Stimulated activated CD8-positive, alpha-beta memory T cell treated with anti-CD3 and anti-CD28 coated beads, Interleukin-7, amount 100 ng/mL, for 24 hours (primary cell): Measurements from ENCODE around the gene GGN.
"Not testable (repeated sequence)": the region's sequence is repeated elsewhere in the genome, so short reads cannot be mapped to it uniquely, and the experiment has no call there.

ENCODE experiments used
- DNase-seq: peaks from one replicate; pipeline ENCODE4 v3.0.0-alpha.2; 2020; ENCODE audit warnings: low read depth

GGN gene

GRCh38 chr19:38362076-38362945 is 25.5 kb downstream of the GGN start:
- DNase-seq, result peak; percentile 73

- peak; percentile 45 for DNase-seq
These were observed 26.2 kb downstream of the GGN start for GRCh38 chr19:38361633-38362075.

- DNase-seq, result no peak
These were observed 26.8 kb downstream of the GGN start for GRCh38 chr19:38360839-38361631.

DNA sequence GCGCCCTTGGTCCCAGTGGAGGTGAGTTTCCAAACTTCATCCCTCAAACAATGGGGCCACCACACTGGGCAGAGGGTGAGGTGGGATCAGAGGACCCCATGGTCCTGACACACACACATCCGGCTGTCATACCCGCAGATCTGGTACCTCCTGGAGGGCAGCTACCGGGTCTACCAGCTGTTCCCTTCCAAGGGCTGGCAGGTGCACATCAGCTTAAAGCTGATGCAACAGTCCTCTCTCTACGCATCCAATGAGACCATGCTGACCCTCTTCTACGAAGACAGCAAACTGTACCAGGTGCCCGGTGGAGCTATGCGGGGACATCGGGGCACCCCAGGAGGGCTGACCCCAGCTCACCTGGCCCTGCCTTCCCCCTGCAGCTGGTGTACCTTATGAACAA is 27.5 kb downstream of the GGN start:
- DNase-seq, result no peak

DNA sequence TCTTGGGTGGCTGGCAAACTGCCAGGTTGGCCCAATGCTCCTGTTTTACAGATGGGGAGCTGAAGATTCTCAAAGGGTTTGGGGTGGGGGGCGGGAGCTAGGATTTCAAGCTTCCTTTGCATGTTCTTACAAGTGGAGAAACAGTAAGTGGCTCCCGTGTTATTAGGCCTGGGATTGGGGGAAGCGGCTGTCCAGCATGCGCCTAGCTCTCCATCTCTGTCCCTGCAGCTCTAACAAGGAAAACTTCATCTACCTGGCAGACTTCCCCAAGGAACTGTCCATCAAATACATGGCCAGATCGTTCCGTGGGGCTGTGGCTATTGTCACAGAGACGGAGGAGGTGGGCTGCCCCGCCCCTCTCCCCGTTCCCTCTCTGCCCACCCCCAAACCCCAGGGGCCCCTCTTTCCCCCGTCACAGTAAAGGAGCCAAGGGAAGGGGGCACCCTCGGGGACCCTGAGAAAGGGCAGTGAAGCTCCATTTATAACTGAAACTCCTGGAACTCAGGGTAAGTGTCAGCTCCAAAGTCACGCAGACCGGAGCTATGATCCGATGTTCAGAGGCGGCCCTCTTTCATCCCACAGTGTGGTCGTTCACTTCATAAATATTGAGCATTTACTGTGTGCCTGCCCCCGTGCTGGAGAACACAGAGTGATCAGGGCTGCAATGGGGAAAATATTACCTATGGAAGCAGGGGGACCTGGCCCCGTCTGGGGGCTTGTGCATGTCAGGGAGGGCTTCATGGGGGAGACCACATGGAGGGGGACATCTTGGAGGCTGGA is 28.4 kb downstream of the GGN start:
- no peak for DNase-seq

DNA sequence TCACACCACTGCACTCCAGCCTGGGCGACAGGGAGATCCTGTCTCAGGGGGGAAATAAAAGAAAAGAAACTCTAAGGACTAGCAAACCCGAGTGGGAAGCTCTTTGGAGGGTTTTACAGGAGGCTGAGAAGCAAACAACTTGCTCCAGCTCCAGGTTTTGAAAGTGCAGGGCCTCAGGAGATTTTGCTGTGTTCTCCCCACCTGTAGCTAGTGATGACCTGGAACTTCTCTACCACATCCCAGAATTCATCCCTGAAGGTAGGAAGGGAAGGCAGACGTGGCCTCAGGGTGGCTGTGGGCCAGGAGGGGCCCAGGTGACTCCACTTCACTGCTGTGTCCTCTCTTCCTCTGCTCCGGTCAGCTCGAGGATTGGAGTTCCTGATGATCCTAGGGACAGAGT is 29.8 kb downstream of the GGN start:
- DNase-seq, result no peak

DNA sequence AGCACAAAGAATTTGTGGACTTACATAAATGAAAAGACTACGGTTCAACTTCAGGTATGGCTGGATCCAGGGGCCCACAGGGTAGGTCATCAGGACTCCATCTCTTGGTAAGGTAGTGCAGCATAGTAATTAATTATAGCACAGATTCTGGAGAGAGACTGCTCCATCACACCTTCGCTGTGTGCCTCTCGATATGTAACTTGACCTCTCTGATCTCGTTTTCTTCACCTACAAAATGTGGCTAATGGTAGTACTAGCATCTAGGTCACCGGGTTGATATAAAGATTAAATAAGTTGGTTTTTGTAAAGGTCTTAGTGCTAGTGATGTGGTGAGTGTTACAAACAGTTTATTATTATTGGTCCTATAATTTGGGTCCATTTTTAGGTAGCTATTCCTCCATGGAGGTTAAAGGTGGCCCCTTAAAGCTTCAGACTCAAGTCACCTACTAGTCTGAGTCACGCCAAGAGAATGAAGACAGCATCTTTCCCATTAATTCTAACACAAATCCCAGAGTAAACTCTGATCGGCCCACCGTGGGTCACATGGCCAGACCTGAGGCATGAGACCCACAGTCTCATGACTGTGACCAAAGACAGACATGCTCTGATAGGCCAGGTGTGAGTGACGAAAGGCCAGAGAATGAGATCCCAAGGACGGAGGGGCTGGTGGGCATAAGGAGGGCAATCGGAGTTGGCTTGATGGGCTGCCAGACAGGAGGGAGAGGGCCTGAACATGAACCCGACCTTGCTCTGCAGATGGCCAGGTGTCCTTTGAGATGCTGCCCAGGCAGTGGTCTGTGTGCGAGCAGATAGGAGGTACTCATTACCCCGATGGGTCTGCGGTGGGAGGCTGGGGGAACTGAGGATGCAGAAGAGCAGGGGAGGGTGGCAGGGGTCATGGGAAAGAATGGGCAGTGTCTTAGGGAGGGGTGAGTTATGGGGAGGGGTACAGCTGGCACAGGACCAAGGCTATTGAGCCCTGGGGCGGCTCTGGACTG is 31.8 kb downstream of the GGN start:
- no peak for DNase-seq

GRCh38 chr19:38352611-38353010 is 35.2 kb downstream of the GGN start:
- DNase-seq, result no peak

GRCh38 chr19:38351865-38352395 is 35.9 kb downstream of the GGN start:
- DNase-seq, result no peak

- DNase-seq, result no peak
These were observed 37.0 kb downstream of the GGN start for GRCh38 chr19:38350883-38351282.

- no peak for DNase-seq
These were observed 41.0 kb downstream of the GGN start for GRCh38 chr19:38346837-38347236.

- no peak for DNase-seq
These were observed 46.9 kb downstream of the GGN start for GRCh38 chr19:38340927-38341326.

DNA sequence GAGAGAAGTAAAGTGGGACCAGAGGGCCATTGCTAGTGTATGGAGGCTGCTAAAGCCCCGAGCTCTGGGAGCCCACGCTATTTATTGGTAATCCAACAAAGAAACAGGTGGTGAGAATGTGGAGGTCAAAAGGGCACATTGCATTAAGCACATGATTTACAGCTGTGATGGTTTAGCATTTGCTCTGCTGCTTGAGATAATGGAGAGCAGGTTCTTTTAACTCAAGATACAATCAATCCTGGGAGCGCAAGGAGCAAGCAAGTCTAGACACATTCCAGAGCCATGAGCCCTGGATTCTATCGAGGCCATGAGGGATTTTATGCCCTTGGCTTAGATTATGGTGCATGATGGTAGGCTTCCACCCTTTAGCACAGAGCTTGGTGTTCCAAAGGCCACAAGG is 48.8 kb downstream of the GGN start:
- DNase-seq, result not testable (repeated sequence)

- DNase-seq, result no peak
These were observed 50.5 kb downstream of the GGN start for GRCh38 chr19:38337360-38337653.

DNA sequence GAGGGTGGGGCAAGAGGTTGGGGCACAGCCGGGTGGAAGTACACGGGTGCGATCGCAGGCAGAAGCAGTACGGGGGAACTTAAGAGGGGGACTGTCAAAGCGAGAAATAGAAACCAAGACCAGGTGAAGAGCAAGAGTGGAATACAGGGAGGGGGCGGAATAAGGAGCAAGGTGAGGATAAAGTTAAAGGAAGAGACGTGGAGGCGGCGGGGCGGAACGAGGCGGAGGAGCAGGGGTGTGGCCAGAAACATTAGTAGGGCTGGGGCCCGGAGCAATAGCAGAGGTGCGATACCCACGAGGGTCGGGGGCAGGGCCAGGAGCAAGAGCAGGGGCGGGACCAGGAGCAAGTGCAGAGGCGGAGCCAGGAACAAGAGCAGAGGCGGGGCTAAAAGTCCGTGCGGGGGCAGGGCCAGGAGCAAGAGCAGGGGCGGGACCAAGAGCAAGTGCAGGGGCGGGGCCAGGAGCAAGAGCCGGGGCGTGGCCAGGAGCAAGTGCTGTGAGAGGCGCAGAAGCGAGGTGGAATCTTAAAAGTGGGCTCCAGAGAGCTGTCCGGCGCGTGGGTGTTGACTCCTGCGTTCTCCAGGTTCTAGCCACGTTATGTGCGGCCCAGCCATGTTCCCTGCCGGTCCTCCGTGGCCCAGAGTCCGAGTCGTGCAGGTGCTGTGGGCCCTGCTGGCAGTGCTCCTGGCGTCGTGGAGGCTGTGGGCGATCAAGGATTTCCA is 51.0 kb downstream of the GGN start:
- peak; percentile 90 for DNase-seq

- peak; percentile 86 for DNase-seq
These were observed 51.7 kb downstream of the GGN start for GRCh38 chr19:38335949-38336637.
